H1 (cell line): ENCODE results near the gene LNPK. TPM values are rescaled to one million over a fixed set of nuclear protein-coding genes. Genes with fewer than 3 reads are reported as not detected.

Source experiments
- CTCF ChIA-PET: fragments of 300-600 bp; sonication (Branson Sonifier 250); formaldehyde crosslinking; loops from one replicate; lab custom pipeline; 2021; ENCODE audit not compliant: partially characterized antibody; lab: Charles Lee
- POLR2A ChIA-PET: fragments of 300-600 bp; sonication (Branson Sonifier 250); formaldehyde crosslinking; loops from one replicate; lab custom pipeline; 2021; ENCODE audit warnings: inconsistent platforms; ENCODE audit not compliant: partially characterized antibody; lab: Charles Lee
- DNase-seq, 2 experiments: peaks; one replicate each; pipeline versions ENCODE4 v3.0.0 to v3.0.0-alpha.2; 2010 to 2022; ENCODE audit warnings: low spot score in 2 of 2, low read depth in 1 of 2, mixed read lengths in 1 of 2
- FAIRE-seq: peaks from 2 replicates; lab custom pipeline; 2011; peaks lifted over from hg19 to GRCh38; lab: Jason Lieb, UNC
- H2AFZ ChIP-seq: 2 replicates; pipeline ENCODE4 v1.8.1; 2012; ENCODE audit warnings: low read length, inconsistent platforms
- H2AK5ac ChIP-seq: 2 replicates; pipeline ENCODE4 v1.6.1; 2013; ENCODE audit warnings: low read depth, low read length
- H2BK120ac ChIP-seq: replicated peaks from 2 replicates; pipeline ENCODE3; 2013; ENCODE audit warnings: low read depth, low read length, inconsistent platforms
- H2BK12ac ChIP-seq: 2 replicates; pipeline ENCODE4 v1.6.1; 2013; ENCODE audit warnings: low read depth, low read length
- H2BK15ac ChIP-seq: 2 replicates; pipeline ENCODE4 v1.6.1; 2013; ENCODE audit warnings: low read length
- H2BK20ac ChIP-seq: 2 replicates; pipeline ENCODE4 v1.6.1; 2013; ENCODE audit warnings: low read length
- H2BK5ac ChIP-seq: 2 replicates; pipeline ENCODE4 v1.6.1; 2013; ENCODE audit warnings: low read depth, low read length
- H3K14ac ChIP-seq: 2 replicates; pipeline ENCODE4 v1.6.1; 2013; ENCODE audit warnings: inconsistent platforms; ENCODE audit not compliant: insufficient read length
- H3K18ac ChIP-seq: 2 replicates; pipeline ENCODE4 v1.6.1; 2013; ENCODE audit warnings: low read length; ENCODE audit errors: extremely low read depth
- H3K23ac ChIP-seq: 2 replicates; pipeline ENCODE4 v1.6.1; 2013; ENCODE audit warnings: inconsistent platforms; ENCODE audit not compliant: insufficient read length
- H3K23me2 ChIP-seq: 2 replicates; pipeline ENCODE4 v1.6.1; 2013; ENCODE audit warnings: low read depth, low read length
- H3K27ac ChIP-seq: 2 replicates; pipeline ENCODE4 v1.6.1; 2011; ENCODE audit warnings: low read depth, low read length, inconsistent platforms
- H3K27me3 ChIP-seq, 4 experiments: replicated peaks in 1 of 4; 1 replicate in 1 of 4; 2 replicates in 3 of 4; pipeline versions ENCODE4 v1.6.1 to v1.8.1; 2011 to 2013; ENCODE audit warnings: low read length in 3 of 4, mild to moderate bottlenecking in 3 of 4, inconsistent platforms in 2 of 4, mixed read lengths in 2 of 4, moderate library complexity in 1 of 4; ENCODE audit not compliant: control insufficient read depth in 3 of 4, insufficient read depth in 3 of 4; ENCODE audit errors: extremely low read depth in 1 of 4
- H3K36me3 ChIP-seq, 4 experiments: 2 replicates each; pipeline versions ENCODE4 v1.6.1 to v1.8.1; 2011 to 2013; ENCODE audit warnings: mild to moderate bottlenecking in 4 of 4, low read length in 3 of 4, moderate library complexity in 2 of 4, control low read depth in 1 of 4, inconsistent platforms in 1 of 4; ENCODE audit not compliant: insufficient read depth in 4 of 4, control insufficient read depth in 2 of 4
- H3K4ac ChIP-seq: replicated peaks from 2 replicates; pipeline ENCODE3; 2013; ENCODE audit warnings: low read length, low read depth, mixed read lengths, inconsistent platforms; ENCODE audit not compliant: insufficient read length
- H3K4me1 ChIP-seq, 4 experiments: replicated peaks in 1 of 4; 1 replicate in 1 of 4; 2 replicates in 3 of 4; pipeline versions ENCODE4 v1.6.1 to v1.8.1; 2011 to 2013; ENCODE audit warnings: low read length in 3 of 4, inconsistent platforms in 2 of 4, mixed read lengths in 1 of 4; ENCODE audit not compliant: insufficient read depth in 4 of 4, control insufficient read depth in 3 of 4
- H3K4me2 ChIP-seq, 2 experiments: 2 replicates each; pipeline versions ENCODE4 v1.6.1 to v1.8.1; 2011 to 2013; ENCODE audit warnings: low read depth in 2 of 2, low read length in 2 of 2, control low read depth in 1 of 2, inconsistent platforms in 1 of 2, mild to moderate bottlenecking in 1 of 2; ENCODE audit not compliant: insufficient read depth in 1 of 2
- H3K4me3 ChIP-seq, 4 experiments: fragments of 200-600, 300-600 bp in 1 of 4; sonication (generic), shearing (Covaris generic), sonication (Bioruptor Twin) in 1 of 4; 2 replicates each; pipeline versions ENCODE4 v1.5.1 to v1.8.1; 2011 to 2016; ENCODE audit warnings: low read length in 4 of 4, low read depth in 3 of 4, control low read depth in 2 of 4, inconsistent platforms in 2 of 4, mild to moderate bottlenecking in 2 of 4, mixed read lengths in 1 of 4, moderate library complexity in 1 of 4; ENCODE audit not compliant: insufficient read depth in 2 of 4; ENCODE audit errors: extremely low read depth in 1 of 4
- H3K56ac ChIP-seq: replicated peaks from 2 replicates; pipeline ENCODE3; 2013; ENCODE audit warnings: low read depth, mild to moderate bottlenecking, mixed read lengths, low read length, inconsistent platforms; ENCODE audit not compliant: insufficient read length
- H3K79me1 ChIP-seq: 2 replicates; pipeline ENCODE4 v1.6.1; 2013; ENCODE audit warnings: low read depth, low read length, control low read depth
- H3K79me2 ChIP-seq, 2 experiments: 2 replicates each; pipeline versions ENCODE4 v1.6.1 to v1.8.1; 2012 to 2013; ENCODE audit warnings: low read length in 2 of 2, mild to moderate bottlenecking in 2 of 2, inconsistent platforms in 1 of 2; ENCODE audit not compliant: insufficient read depth in 2 of 2, control insufficient read depth in 1 of 2
- H3K9ac ChIP-seq, 4 experiments: replicated peaks in 1 of 4; 1 replicate in 1 of 4; 2 replicates in 3 of 4; pipeline versions ENCODE4 v1.6.1 to v1.8.1; 2011 to 2013; ENCODE audit warnings: low read depth in 3 of 4, low read length in 3 of 4, control low read depth in 2 of 4, mild to moderate bottlenecking in 2 of 4, moderate library complexity in 2 of 4, inconsistent platforms in 1 of 4; ENCODE audit errors: extremely low read depth in 1 of 4
- H3K9me3 ChIP-seq, 2 experiments: 2 replicates each; pipeline versions ENCODE4 v1.6.1 to v1.8.1; 2012 to 2013; ENCODE audit warnings: mild to moderate bottlenecking in 2 of 2, moderate library complexity in 2 of 2, control low read depth in 1 of 2, inconsistent platforms in 1 of 2, low read depth in 1 of 2, low read length in 1 of 2, mixed read lengths in 1 of 2; ENCODE audit not compliant: insufficient read depth in 2 of 2
- H4K20me1 ChIP-seq, 2 experiments: replicated peaks in 1 of 2; 2 replicates each; pipeline versions ENCODE3 to v1.8.1; 2011 to 2013; ENCODE audit warnings: inconsistent platforms in 2 of 2, low read length in 2 of 2, mild to moderate bottlenecking in 1 of 2; ENCODE audit not compliant: insufficient read depth in 2 of 2, control insufficient read depth in 1 of 2
- H4K5ac ChIP-seq: 2 replicates; pipeline ENCODE4 v1.6.1; 2013; ENCODE audit warnings: low read length, low read depth, mixed read lengths, inconsistent platforms; ENCODE audit not compliant: insufficient read length
- H4K8ac ChIP-seq: 2 replicates; pipeline ENCODE4 v1.8.0; 2013; ENCODE audit warnings: mild to moderate bottlenecking, moderate library complexity, low read length, inconsistent platforms; ENCODE audit not compliant: insufficient read depth; ENCODE audit errors: extremely low read depth
- H4K91ac ChIP-seq: replicated peaks from 2 replicates; pipeline ENCODE3; 2013; ENCODE audit warnings: low read length, mixed read lengths, inconsistent platforms; ENCODE audit not compliant: insufficient read length
- BRCA1 ChIP-seq: IDR thresholded peaks from 2 replicates; pipeline ENCODE4 v1.6.1; 2012; ENCODE audit warnings: low read depth, low read length, improper control_type of control experiment
- CBX8 ChIP-seq: fragments of 300-800, 300-1000 bp; sonication (generic); IDR thresholded peaks from 2 replicates; pipeline ENCODE4 v1.7.1; 2016; ENCODE audit warnings: low read depth, low read length, borderline replicate concordance
- NANOG ChIP-seq: IDR thresholded peaks from 2 replicates; pipeline ENCODE4 v1.6.1; 2011; ENCODE audit warnings: low read length, low read depth, mild to moderate bottlenecking, inconsistent platforms; ENCODE audit not compliant: insufficient read depth, poor library complexity, severe bottlenecking
- POLR2A ChIP-seq, 2 experiments: IDR thresholded peaks; 1 replicate in 1 of 2; 2 replicates in 1 of 2; pipeline ENCODE4 v1.6.1; 2011; ENCODE audit warnings: low read depth in 2 of 2, low read length in 2 of 2, mild to moderate bottlenecking in 2 of 2; ENCODE audit errors: control extremely low read depth in 1 of 2
- RAD21 ChIP-seq, 2 experiments: IDR thresholded peaks in 1 of 2; conservative IDR thresholded peaks in 1 of 2; 2 replicates each; pipeline ENCODE4 v1.6.1; 2011; ENCODE audit warnings: low read depth in 2 of 2, low read length in 2 of 2, improper control_type of control experiment in 1 of 2, inconsistent platforms in 1 of 2, mild to moderate bottlenecking in 1 of 2, moderate library complexity in 1 of 2
- WGBS, 2 experiments: shearing (Covaris generic) in 1 of 2; methylation state at CpG; one replicate each; pipeline versions ENCODE4 v1.1.6 to v1.1.7; 2013 to 2015; ENCODE audit warnings: low lambda C conversion rate in 2 of 2, mixed read lengths in 2 of 2, inconsistent platforms in 1 of 2, low coverage in 1 of 2, missing lambda C conversion rate in 1 of 2; ENCODE audit not compliant: insufficient replicate concordance in 2 of 2, insufficient coverage in 1 of 2, insufficient read length in 1 of 2; ENCODE audit errors: extremely low coverage in 1 of 2, missing lambda C conversion rate in 1 of 2; 5-methylcytosine and 5-hydroxymethylcytosine counted together
- polyA plus RNA-seq, 7 experiments: library from polyadenylated mRNA; depleted of rRNA in 3 of 7; stranded (reverse) in 5 of 7; unstranded in 2 of 7; fragments of >200 nt in 5 of 7; fragments of 200-250 nt in 2 of 7; gene quantifications; 1 replicate in 5 of 7; 2 replicates in 1 of 7; 4 replicates in 1 of 7; pipeline versions ENCODE4 v1.2.1 to v1.2.3, GENCODE V29; 2011 to 2013; ENCODE audit warnings: missing spikeins in 2 of 7, mixed read lengths in 2 of 7
- total RNA-seq: library from RNA; stranded (reverse); fragmentation: NEBNext Ultra II Directional; extraction: Animal tissue kit (Norgen Biotek cat#: 25700); gene quantifications from 2 replicates; pipeline ENCODE4 v1.2.1, GENCODE V29; 2021

The LNPK gene
- total and polyA plus RNA-seq, 2 of the 8 experiments (the other 6 are each of a cell fraction or from before 2014, with no cell fraction given): 3.1 to 10.3 TPM

DNA sequence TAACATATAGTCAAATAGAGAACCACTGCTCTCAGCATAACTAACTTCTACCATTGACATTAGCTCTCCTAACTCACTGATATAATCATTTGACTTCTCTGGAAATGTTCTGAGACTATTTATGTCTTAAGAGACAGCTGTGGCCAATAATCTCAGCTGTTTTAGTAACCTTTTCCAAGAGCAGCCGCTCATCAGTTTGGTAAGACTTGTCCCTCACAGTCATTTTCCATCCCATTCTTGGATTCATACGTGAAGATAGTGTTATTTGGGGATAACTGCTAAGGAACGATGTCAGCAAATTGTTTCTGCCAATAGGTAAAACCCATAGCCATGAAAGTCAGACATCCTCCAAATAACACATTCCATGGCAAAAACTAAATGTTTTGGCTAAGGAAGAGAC is 127.8 kb downstream of the LNPK start:
- Histone ChIP-seq H3K23me2 (no peaks in the 10 kb centered on the region), H3K23ac (no peak overlapping the region), H2AFZ (no peak overlapping the region), H4K8ac (no peak overlapping the region), H3K4me2 (no peak overlapping the region), H3K79me1 (no peaks in the 10 kb centered on the region), H2BK12ac (no peak overlapping the region), H3K14ac (no peak overlapping the region), H3K4me3 (no peak overlapping the region), H3K4me1 (no peaks in the 10 kb centered on the region), H3K36me3 (no peaks in the 10 kb centered on the region), H3K27ac (no peak overlapping the region), H3K18ac (no peak overlapping the region), H2BK5ac (no peak overlapping the region), H2BK20ac (no peak overlapping the region), H3K4ac (no peak overlapping the region), H4K20me1 (no peaks in the 10 kb centered on the region), H3K27me3 (no peaks in the 10 kb centered on the region), H2BK120ac (no peak overlapping the region), H4K5ac (no peak overlapping the region), H3K9ac (no peak overlapping the region), H2AK5ac (no peak overlapping the region), H3K56ac (no peak overlapping the region), H3K79me2 (no peaks in the 10 kb centered on the region), H2BK15ac (no peak overlapping the region), H3K9me3 (no peaks in the 10 kb centered on the region), H4K91ac (no peak overlapping the region)
- ChIA-PET POLR2A (no interaction called here), CTCF (interaction anchor here (0.6 to 1.6 kb wide), 2 partner anchors 10 to 207 kb away, joined by 3 to 5 read pairs; no protein-coding TSS in a partner anchor)
- FAIRE-seq (no peak), DNase-seq (no peak)
- 95% methylated on average over 3 of the region's 3 CpGs; no CpG with 5 or more reads in 1 of the 2 experiments for WGBS, 2 experiments
- TF ChIP-seq RAD21 (IDR thresholded peaks at IDR 0.05 in 1 of 2, conservative IDR thresholded peaks at IDR 0.05 in 1 of 2; ENCODE audit: low read depth in 2 of 2, low read length in 2 of 2): no peak
- TF ChIP-seq CBX8: no peak
- TF ChIP-seq BRCA1: no peak
- TF ChIP-seq NANOG: no peak
- TF ChIP-seq POLR2A (IDR thresholded peaks at IDR 0.05; ENCODE audit: control extremely low read depth in 1 of 2, low read depth in 2 of 2, low read length in 2 of 2): no peak
